Adrenal gland (tissue), 12 donors: ENCODE data around the gene EFL1. TPM values are rescaled to one million over a fixed set of nuclear protein-coding genes. Genes with fewer than 3 reads are reported as not detected.
A peak's percentile ranks its signal among the peaks of the same experiment; 100 is the strongest.

Experiments used
- DNase-seq, 7 donors: peaks; one replicate each; pipeline ENCODE4 v3.0.0-alpha.2; 2019 to 2020
- H3K27ac ChIP-seq, 5 donors: fragments of 200-600 bp; sonication (generic) in 4 of 5; 1 replicate in 3 of 5; 2 replicates in 2 of 5; pipeline versions ENCODE4 v1.5.1 to v1.8.0; 2016 to 2020; ENCODE audit warnings: mild to moderate bottlenecking in 1 of 5
- H3K27me3 ChIP-seq: fragments of 200-600 bp; 2 replicates; pipeline ENCODE4 v1.8.0; 2021
- H3K36me3 ChIP-seq, 2 donors: fragments of 200-600 bp; replicated peaks in 1 of 2; 1 replicate in 1 of 2; 2 replicates in 1 of 2; pipeline versions ENCODE4 v1.5.1 to v1.8.0; 2018 to 2022
- H3K4me1 ChIP-seq, 2 donors: fragments of 200-600 bp; replicated peaks in 1 of 2; 1 replicate in 1 of 2; 2 replicates in 1 of 2; pipeline versions ENCODE4 v1.5.1 to v1.8.0; 2018 to 2021
- H3K4me3 ChIP-seq, 4 donors: fragments of 200-600 bp; sonication (generic) in 3 of 4; one replicate each; pipeline ENCODE4 v1.5.1; 2016 to 2018
- H3K9me3 ChIP-seq, 3 donors: fragments of 200-600 bp; sonication (generic) in 1 of 3; replicated peaks in 1 of 3; 1 replicate in 2 of 3; 2 replicates in 1 of 3; pipeline versions ENCODE4 v1.5.1 to v1.8.0; 2016 to 2021
- CTCF ChIP-seq, 6 experiments: fragments of 450-650 bp in 4 of 6; fragments of 200-600 bp in 2 of 6; sonication (generic) in 1 of 6; IDR thresholded peaks; 1 replicate in 5 of 6; 2 replicates in 1 of 6; pipeline versions ENCODE4 v1.5.1 to v1.8.0; 2016 to 2021; ENCODE audit warnings: antibody characterized with exemption in 6 of 6, mild to moderate bottlenecking in 2 of 6, moderate library complexity in 1 of 6
- POLR2A ChIP-seq, 2 donors: fragments of 450-650 bp; IDR thresholded peaks; one replicate each; pipeline ENCODE4 v1.6.1; 2017; ENCODE audit warnings: antibody characterized with exemption in 2 of 2, mild to moderate bottlenecking in 2 of 2, moderate library complexity in 1 of 2
- WGBS, 4 donors: extraction: QIAGEN DNeasy Blood & Tissue Kit in 2 of 4; methylation state at CpG; one replicate each; pipeline versions ENCODE4 v1.1.5 to v1.1.7; 2013 to 2017; 5-methylcytosine and 5-hydroxymethylcytosine counted together
- intact Hi-C, 2 donors: fragments of 100-400 bp; cut with DNase I; formaldehyde crosslinking; loops; one replicate each; pipeline versions ENCODE4 v1.14.1 to v1.15.0; 2022 to 2023
- polyA plus RNA-seq, 3 donors: library from polyadenylated mRNA; stranded (reverse); fragments of 200-250 nt in 2 of 3; fragments of 350-450 nt in 1 of 3; fragmentation: Illumina TruSeq in 1 of 3; extraction: RNeasy Lipid Tissue Mini Kit (QIAGEN cat#74804) in 1 of 3; gene quantifications; one replicate each; pipeline ENCODE4 v1.2.3, GENCODE V29; 2013 to 2014
- total RNA-seq, 9 donors: library from RNA; depleted of rRNA in 4 of 9; stranded (reverse); fragments of >200 nt in 4 of 9; fragments of 120-200 nt in 1 of 9; fragmentation: NEBNext Ultra II Directional in 1 of 9; extraction: Animal tissue kit (Norgen Biotek cat#: 25700) in 1 of 9; gene quantifications; one replicate each; pipeline versions ENCODE4 v1.1.0 to v1.2.4, GENCODE V29; 2013 to 2023
- donor health status: healthy with polysubstance abuse.
- donor health status: Bipolar disorder and iron deficiency.
- donor health status: DM: yes; HTN: yes; CAD: no.
- donor health status: DM: no; HTN: no; CAD: no.
- donor health status: DM: no; HTN: no; CAD: no.
- donor health status: DM: yes; HTN: yes; CAD: no.

The EFL1 gene
- total and polyA plus RNA-seq, 12 donors, result 3.1 to 29.8 (median 18.0) TPM

GRCh38 chr15:82126346-82126745, 136.2 kb downstream of the EFL1 start:
- Histone ChIP-seq H3K4me3 (no peak overlapping the region), H3K36me3 (no peaks in the 10 kb centered on the region), H3K27me3 (no peaks in the 10 kb centered on the region), H3K9me3 (no peaks in the 10 kb centered on the region), H3K4me1 (peaks cover 0 to 8% of the 10 kb centered on the region in 2 donors), H3K27ac (no peak overlapping the region)
- TF ChIP-seq POLR2A (IDR thresholded peaks at IDR 0.05) (no peak), CTCF (IDR thresholded peaks at IDR 0.05) (no peak)
- intact Hi-C loops, result loop anchor here in 1 of 2 donors (10.0 kb wide), 1 partner anchor 632 kb away; no protein-coding TSS in a partner anchor
- no peak for DNase-seq
- WGBS, 4 donors, result 95 to 100% (median 97%) methylated on average over 3 of the region's 3 CpGs

GRCh38 chr15:82124331-82125263, 137.9 kb downstream of the EFL1 start:
- intact Hi-C loops, result loop anchor here in 1 of 2 donors (10.0 kb wide), 1 partner anchor 630 kb away; no protein-coding TSS in a partner anchor

GRCh38 chr15:82122746-82123400, 139.7 kb downstream of the EFL1 start:
- TF ChIP-seq POLR2A (IDR thresholded peaks at IDR 0.05) (no peak), CTCF (IDR thresholded peaks at IDR 0.05) (peak in 1 of 6 experiments; percentile 12)
- DNase-seq, result peak; percentile 75 to 90 (median 86)
- Histone ChIP-seq H3K27me3 (no peaks in the 10 kb centered on the region), H3K36me3 (no peaks in the 10 kb centered on the region), H3K4me3 (no peak overlapping the region), H3K27ac (peak overlapping the region in 1 of 5 donors; percentile 30), H3K4me1 (peaks cover 0 to 8% of the 10 kb centered on the region in 2 donors), H3K9me3 (no peaks in the 10 kb centered on the region)
- WGBS, 4 donors, result 59 to 87% (median 67%) methylated on average over 3 to 4 of the region's 4 CpGs
- intact Hi-C loops, result loop anchor here in 1 of 2 donors (10.0 kb wide), 1 partner anchor 628 kb away; no protein-coding TSS in a partner anchor

More at GRCh38 chr15:82124331-82125263, 137.9 kb downstream of the EFL1 start:
- no peak for DNase-seq
- Histone ChIP-seq H3K27ac (no peak overlapping the region), H3K27me3 (no peaks in the 10 kb centered on the region), H3K9me3 (no peaks in the 10 kb centered on the region), H3K4me1 (peaks cover 0 to 8% of the 10 kb centered on the region in 2 donors), H3K36me3 (no peaks in the 10 kb centered on the region), H3K4me3 (no peak overlapping the region)
- no peak for TF ChIP-seq POLR2A (IDR thresholded peaks at IDR 0.05)
- no peak for TF ChIP-seq CTCF (IDR thresholded peaks at IDR 0.05)
- WGBS, 4 donors, result 89 to 95% (median 90%) methylated on average over 5 to 9 of the region's 9 CpGs

- intact Hi-C loops, result loop anchor here in 1 of 2 donors (10.0 kb wide), 1 partner anchor 47 kb away; no protein-coding TSS in a partner anchor
- whole genome bisulfite sequencing, 4 donors, result 64 to 68% (median 66%) methylated on average over 3 of the region's 3 CpGs
- TF ChIP-seq CTCF (IDR thresholded peaks at IDR 0.05), result no peak
- TF ChIP-seq POLR2A (IDR thresholded peaks at IDR 0.05), result no peak
- H3K4me3 ChIP-seq, result no peak overlapping the region
- H3K27me3 ChIP-seq, result no peaks in the 10 kb centered on the region
- no peak for DNase-seq
- no peaks in the 10 kb centered on the region for H3K36me3 ChIP-seq
- H3K4me1 ChIP-seq, result peaks cover 0 to 7% of the 10 kb centered on the region in 2 donors
- no peak overlapping the region for H3K27ac ChIP-seq
- no peaks in the 10 kb centered on the region for H3K9me3 ChIP-seq
These were observed 144.5 kb downstream of the EFL1 start for GRCh38 chr15:82118040-82118439.
